HepG2 (cell line): ENCODE results near the gene TLCD1. TPM values are rescaled to one million over a fixed set of nuclear protein-coding genes. Genes with fewer than 3 reads are reported as not detected.

Experiments used
- ARNT ChIP-seq: fragments of 450-650 bp; IDR thresholded peaks from 2 replicates; pipeline ENCODE4 v1.6.1; 2017
- ATF2 ChIP-seq: sonication (generic); formaldehyde crosslinking; IDR thresholded peaks from 2 replicates; pipeline ENCODE4 v1.4.0; 2020; ENCODE audit warnings: missing genetic modification reagents
- JARID2 ChIP-seq: sonication (generic); formaldehyde crosslinking; IDR thresholded peaks from 2 replicates; pipeline ENCODE4 v1.8.1; 2023; ENCODE audit warnings: missing genetic modification reagents, inconsistent platforms; ENCODE audit not compliant: insufficient replicate concordance
- KAT8 ChIP-seq: IDR thresholded peaks from 2 replicates; pipeline ENCODE4 v1.6.1; 2016; ENCODE audit warnings: missing genetic modification reagents, missing compliant biosample characterization
- MED13 ChIP-seq: sonication (generic); formaldehyde crosslinking; IDR thresholded peaks from 2 replicates; pipeline ENCODE4 v1.5.0; 2020; ENCODE audit warnings: missing genetic modification reagents
- MYPOP ChIP-seq: sonication (generic); formaldehyde crosslinking; IDR thresholded peaks from 2 replicates; pipeline ENCODE4 v1.8.1; 2023; ENCODE audit warnings: mild to moderate bottlenecking, moderate library complexity, missing genetic modification reagents
- PHF8 ChIP-seq: sonication (generic); formaldehyde crosslinking; IDR thresholded peaks from 2 replicates; pipeline ENCODE4 v1.5.0; 2020; ENCODE audit warnings: missing genetic modification reagents
- RBM39 ChIP-seq: fragments of 200-400 bp; formaldehyde crosslinking; IDR thresholded peaks from one replicate; pipeline ENCODE4 v1.6.1; 2018; ENCODE audit warnings: antibody characterized with exemption, mild to moderate bottlenecking, low read depth, low read length; ENCODE audit not compliant: poor library complexity, severe bottlenecking
- RFXAP ChIP-seq: sonication (generic); formaldehyde crosslinking; IDR thresholded peaks from 2 replicates; pipeline ENCODE4 v1.4.0; 2020; ENCODE audit warnings: missing genetic modification reagents, borderline replicate concordance
- SETDB1 ChIP-seq: sonication (generic); formaldehyde crosslinking; IDR thresholded peaks from 2 replicates; pipeline ENCODE4 v1.5.1; 2020; ENCODE audit warnings: missing genetic modification reagents, mild to moderate bottlenecking, borderline replicate concordance
- SNAPC4 ChIP-seq: sonication (generic); formaldehyde crosslinking; IDR thresholded peaks from 2 replicates; pipeline ENCODE4 v1.4.0; 2020; ENCODE audit warnings: mild to moderate bottlenecking, missing genetic modification reagents
- SP1 ChIP-seq, 2 experiments: fragments of 450-650 bp in 1 of 2; sonication (generic) in 1 of 2; formaldehyde crosslinking in 1 of 2; IDR thresholded peaks; 2 replicates each; pipeline versions ENCODE4 v1.4.0 to v1.6.1; 2016 to 2020; ENCODE audit warnings: missing genetic modification reagents in 1 of 2
- TRIM22 ChIP-seq: fragments of 450-650 bp; IDR thresholded peaks from 2 replicates; pipeline ENCODE4 v1.6.1; 2017
- ZBTB21 ChIP-seq: sonication (generic); formaldehyde crosslinking; IDR thresholded peaks from 2 replicates; pipeline ENCODE4 v1.4.0; 2020; ENCODE audit warnings: missing genetic modification reagents
- ZNF225 ChIP-seq: sonication (generic); formaldehyde crosslinking; IDR thresholded peaks from 2 replicates; pipeline ENCODE4 v1.4.0; 2020; ENCODE audit warnings: mild to moderate bottlenecking, missing genetic modification reagents
- ZNF34 ChIP-seq: sonication (generic); formaldehyde crosslinking; IDR thresholded peaks from 2 replicates; pipeline ENCODE4 v1.4.0; 2020; ENCODE audit warnings: mild to moderate bottlenecking, missing genetic modification reagents, borderline replicate concordance
- ZNF552 ChIP-seq: sonication (generic); formaldehyde crosslinking; IDR thresholded peaks from 2 replicates; pipeline ENCODE4 v1.9.0; 2022; ENCODE audit warnings: missing genetic modification reagents, mild to moderate bottlenecking, borderline replicate concordance
- ZNF589 ChIP-seq: sonication (generic); formaldehyde crosslinking; conservative IDR thresholded peaks from 2 replicates; pipeline ENCODE4 v1.8.0; 2022; ENCODE audit warnings: mild to moderate bottlenecking, moderate library complexity, missing genetic modification reagents
- ZNF598 ChIP-seq: sonication (generic); formaldehyde crosslinking; IDR thresholded peaks from 2 replicates; pipeline ENCODE4 v1.5.1; 2020; ENCODE audit warnings: mild to moderate bottlenecking, missing genetic modification reagents, borderline replicate concordance
- ZNF792 ChIP-seq: IDR thresholded peaks from 2 replicates; pipeline ENCODE4 v1.6.1; 2016
- polyA plus RNA-seq, 8 experiments: library from polyadenylated mRNA; depleted of rRNA in 3 of 8; stranded (reverse) in 7 of 8; unstranded in 1 of 8; fragments of >200 nt; fragmentation: Illumina TruSeq in 4 of 8; extraction: Trizol in 4 of 8; gene quantifications; 2 replicates each; pipeline versions ENCODE4 v1.2.1 to v1.2.3, GENCODE V29; 2011 to 2016; ENCODE audit warnings: low read depth in 4 of 8, missing spikeins in 1 of 8, mixed read lengths in 1 of 8; ENCODE audit not compliant: insufficient read depth in 1 of 8
- total RNA-seq, 5 experiments: library from RNA; depleted of rRNA; stranded (reverse); fragments of >200 nt; fragmentation: Illumina TruSeq; extraction: Trizol; gene quantifications; 2 replicates each; pipeline ENCODE4 v1.2.3, GENCODE V29; 2016; ENCODE audit warnings: low read depth in 1 of 5

Gene TLCD1
- total and polyA plus RNA-seq, 2 of the 13 experiments (the other 11 are each of a cell fraction or from before 2014, with no cell fraction given), result 14.9 to 19.6 TPM

GRCh38 chr17:28726226-28726626 lies at the start of gene TLCD1 (continued):
- TF ChIP-seq SNAPC4 (CRISPR knock-in tag) (no peak), MYPOP (CRISPR knock-in tag) (no peak), SETDB1 (no peak), ZBTB21 (CRISPR knock-in tag) (no peak), SP1 (IDR thresholded peaks at IDR 0.05) (no peak), SP1 (CRISPR knock-in tag; IDR thresholded peaks at IDR 0.05) (0 out of 2 replicates have a peak, but pooled peaks have one; percentile 4), ATF2 (CRISPR knock-in tag) (no peak), ZNF552 (no peak), TRIM22 (no peak), ZNF792 (no peak), ZNF598 (CRISPR knock-in tag) (no peak), MED13 (CRISPR knock-in tag) (no peak), RBM39 (no peak), ARNT (no peak), PHF8 (0 out of 2 replicates have a peak, but pooled peaks have one; percentile 33), RFXAP (CRISPR knock-in tag) (no peak), JARID2 (CRISPR knock-in tag) (no peak), KAT8 (no peak), ZNF34 (CRISPR knock-in tag) (no peak), ZNF225 (CRISPR knock-in tag) (no peak), ZNF589 (CRISPR knock-in tag) (no peak)
